HFF-Myc (cell line): Measurements from ENCODE around the gene HIPK2.

Source experiments
- DNase-seq: peaks from one replicate; pipeline ENCODE4 v3.0.0-alpha.2; 2011; ENCODE audit warnings: low read depth; ENCODE audit errors: extremely low read depth
- H3K4me3 ChIP-seq: replicated peaks from 2 replicates; pipeline ENCODE4 v1.5.1; 2011; ENCODE audit warnings: low read depth, mild to moderate bottlenecking, control low read depth, low read length
- TF ChIP-seq, protein P1 (sequence below): IDR thresholded peaks from 2 replicates; pipeline ENCODE4 v1.5.1; 2012; ENCODE audit warnings: mild to moderate bottlenecking, low read depth, low read length, control low read depth; ENCODE audit errors: missing control alignments

The HIPK2 gene

GRCh38 chr7:139749545-139749944 is 28.3 kb downstream of the HIPK2 start:
- TF ChIP-seq, protein P1, sequence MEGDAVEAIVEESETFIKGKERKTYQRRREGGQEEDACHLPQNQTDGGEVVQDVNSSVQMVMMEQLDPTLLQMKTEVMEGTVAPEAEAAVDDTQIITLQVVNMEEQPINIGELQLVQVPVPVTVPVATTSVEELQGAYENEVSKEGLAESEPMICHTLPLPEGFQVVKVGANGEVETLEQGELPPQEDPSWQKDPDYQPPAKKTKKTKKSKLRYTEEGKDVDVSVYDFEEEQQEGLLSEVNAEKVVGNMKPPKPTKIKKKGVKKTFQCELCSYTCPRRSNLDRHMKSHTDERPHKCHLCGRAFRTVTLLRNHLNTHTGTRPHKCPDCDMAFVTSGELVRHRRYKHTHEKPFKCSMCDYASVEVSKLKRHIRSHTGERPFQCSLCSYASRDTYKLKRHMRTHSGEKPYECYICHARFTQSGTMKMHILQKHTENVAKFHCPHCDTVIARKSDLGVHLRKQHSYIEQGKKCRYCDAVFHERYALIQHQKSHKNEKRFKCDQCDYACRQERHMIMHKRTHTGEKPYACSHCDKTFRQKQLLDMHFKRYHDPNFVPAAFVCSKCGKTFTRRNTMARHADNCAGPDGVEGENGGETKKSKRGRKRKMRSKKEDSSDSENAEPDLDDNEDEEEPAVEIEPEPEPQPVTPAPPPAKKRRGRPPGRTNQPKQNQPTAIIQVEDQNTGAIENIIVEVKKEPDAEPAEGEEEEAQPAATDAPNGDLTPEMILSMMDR, result no peak
- no peak overlapping the region for H3K4me3 ChIP-seq
- no peak for DNase-seq

DNA sequence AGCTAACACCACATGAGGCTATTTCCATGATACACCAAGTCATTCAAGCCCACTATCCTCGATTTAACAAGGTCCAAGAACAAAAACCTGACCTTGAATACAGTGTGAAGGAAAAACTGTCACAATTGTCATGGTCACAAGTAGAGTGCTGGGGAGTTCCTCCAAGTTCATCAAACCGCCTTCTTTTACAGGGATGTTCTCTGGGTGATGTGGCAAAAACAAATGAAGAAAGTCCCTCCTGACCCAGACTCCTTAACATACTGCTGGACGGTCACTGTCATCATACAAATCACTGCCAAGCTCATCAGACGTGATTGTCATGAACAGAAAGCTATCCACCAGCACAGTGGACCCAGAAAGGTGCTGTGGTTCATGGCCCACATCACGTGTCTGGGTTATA is 28.9 kb downstream of the HIPK2 start:
- DNase-seq, result no peak
- H3K4me3 ChIP-seq, result no peak overlapping the region
- TF ChIP-seq, protein P1, result no peak

GRCh38 chr7:139748373-139748765 is 29.4 kb downstream of the HIPK2 start:
- no peak for DNase-seq
- no peak overlapping the region for H3K4me3 ChIP-seq
- TF ChIP-seq, protein P1, result no peak

DNA sequence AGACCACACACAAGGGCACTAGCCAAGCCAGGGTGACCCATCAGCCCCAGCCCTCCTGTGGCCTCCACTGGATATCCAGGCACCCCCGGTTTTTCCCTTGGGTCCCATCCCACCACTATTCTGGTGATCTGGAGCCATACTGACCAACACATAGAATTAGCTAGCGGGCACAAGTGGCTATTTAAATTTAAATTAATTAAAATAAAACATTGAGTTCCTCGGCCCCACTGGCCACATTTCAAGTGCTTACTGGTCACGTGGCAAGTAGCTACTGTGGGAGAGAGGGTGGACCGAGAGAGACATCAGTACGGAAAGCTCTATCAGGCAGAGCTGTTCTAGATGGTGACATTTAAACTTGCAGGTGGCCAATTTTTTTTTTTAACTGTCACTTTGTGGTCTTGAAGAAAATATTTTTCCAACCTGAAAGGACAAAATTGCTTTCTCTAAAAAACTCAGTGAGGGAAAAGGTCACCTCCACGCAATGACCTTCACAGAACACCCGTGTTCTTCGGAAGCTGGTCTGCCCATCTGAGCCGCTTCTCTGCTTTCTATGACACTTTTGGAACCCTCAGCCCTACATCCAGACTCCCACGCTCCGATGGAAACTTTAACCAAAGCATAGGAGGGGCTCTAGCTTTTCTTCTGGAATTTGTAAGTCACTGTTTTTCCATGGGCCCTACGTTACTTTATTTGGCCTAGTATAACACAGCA is 30.0 kb downstream of the HIPK2 start:
- DNase-seq, result no peak
- TF ChIP-seq, protein P1, result no peak

GRCh38 chr7:139746652-139747051 is 31.1 kb downstream of the HIPK2 start:
- no peak for DNase-seq
- TF ChIP-seq, protein P1, result no peak
- no peak overlapping the region for H3K4me3 ChIP-seq

More for the DNA sequence above, 30.0 kb downstream of the HIPK2 start:
- H3K4me3 ChIP-seq, result no peak overlapping the region

- H3K4me3 ChIP-seq, result no peak overlapping the region
- DNase-seq, result no peak
- TF ChIP-seq, protein P1, result no peak
These were observed 32.1 kb downstream of the HIPK2 start for GRCh38 chr7:139745678-139746143.
